Neural cell (in vitro differentiated cells): ENCODE measurements around the gene ENO2. TPM values are rescaled to one million over a fixed set of nuclear protein-coding genes. Genes with fewer than 3 reads are reported as not detected.

Source experiments
- H2AFZ ChIP-seq: fragments of 200-600, 300-800 bp; sonication (generic), shearing (Covaris generic); 2 replicates; pipeline ENCODE4 v1.6.0; 2014; ENCODE audit warnings: low read depth, mild to moderate bottlenecking, antibody characterized with exemption, low read length, moderate library complexity
- H3F3A ChIP-seq: fragments of 200-600 bp; shearing (Covaris generic); 2 replicates; pipeline ENCODE4 v1.6.1; 2016; ENCODE audit warnings: mild to moderate bottlenecking, moderate library complexity, mixed read lengths, antibody characterized with exemption, low read length; ENCODE audit not compliant: insufficient read depth, poor library complexity, severe bottlenecking
- H3K27ac ChIP-seq: fragments of 200-600, 300-800 bp; sonication (generic), shearing (Covaris generic); 2 replicates; pipeline ENCODE4 v1.5.1; 2014; ENCODE audit warnings: mild to moderate bottlenecking, low read length, moderate library complexity
- H3K27me3 ChIP-seq: fragments of 300-800, 200-600 bp; sonication (generic), shearing (Covaris generic); 2 replicates; pipeline ENCODE4 v1.6.0; 2014; ENCODE audit warnings: mild to moderate bottlenecking, low read depth, low read length, moderate library complexity; ENCODE audit not compliant: insufficient read depth
- H3K36me3 ChIP-seq: fragments of 300-800, 200-600 bp; sonication (generic), shearing (Covaris generic); 2 replicates; pipeline ENCODE4 v1.5.1; 2014; ENCODE audit warnings: mild to moderate bottlenecking, antibody characterized with exemption, low read length, moderate library complexity; ENCODE audit not compliant: insufficient read depth
- H3K4me2 ChIP-seq: fragments of 300-800, 200-600 bp; sonication (generic), shearing (Covaris generic); 2 replicates; pipeline ENCODE4 v1.6.0; 2014; ENCODE audit warnings: mild to moderate bottlenecking, low read length
- H3K4me3 ChIP-seq: fragments of 300-800, 200-600 bp; sonication (generic), shearing (Covaris generic); 2 replicates; pipeline ENCODE4 v1.5.1; 2014; ENCODE audit warnings: mild to moderate bottlenecking, low read length, moderate library complexity
- H3K79me2 ChIP-seq: fragments of 200-600 bp; shearing (Covaris generic); replicated peaks from 2 replicates; pipeline ENCODE4 v1.6.0; 2014; ENCODE audit warnings: mild to moderate bottlenecking, low read length, moderate library complexity; ENCODE audit not compliant: insufficient read depth
- H3K9ac ChIP-seq: fragments of 300-800, 200-600 bp; sonication (generic), shearing (Covaris generic); 2 replicates; pipeline ENCODE4 v1.6.1; 2016; ENCODE audit warnings: mild to moderate bottlenecking, low read length, mixed read lengths
- H3K9me2 ChIP-seq: fragments of 200-600 bp; shearing (Covaris generic); 2 replicates; pipeline ENCODE4 v1.6.1; 2016; ENCODE audit warnings: mild to moderate bottlenecking, low read length, mixed read lengths; ENCODE audit not compliant: insufficient read depth
- H3K9me3 ChIP-seq: fragments of 200-600, 300-800 bp; sonication (generic), shearing (Covaris generic); 2 replicates; pipeline ENCODE4 v1.6.1; 2016; ENCODE audit warnings: mild to moderate bottlenecking, mixed run types, low read length, moderate library complexity, mixed read lengths
- H4K20me1 ChIP-seq: fragments of 200-600 bp; shearing (Covaris generic); 2 replicates; pipeline ENCODE4 v1.6.1; 2016; ENCODE audit warnings: mild to moderate bottlenecking, mixed run types; ENCODE audit not compliant: insufficient read depth
- CTCF ChIP-seq: fragments of 450-650 bp; IDR thresholded peaks from 2 replicates; pipeline ENCODE4 v1.5.1; 2014; ENCODE audit warnings: antibody characterized with exemption, mild to moderate bottlenecking, moderate library complexity; ENCODE audit not compliant: poor library complexity, severe bottlenecking
- EP300 ChIP-seq: fragments of 450-650 bp; conservative IDR thresholded peaks from 2 replicates; pipeline ENCODE4 v1.6.1; 2014; ENCODE audit warnings: antibody characterized with exemption, mild to moderate bottlenecking, moderate library complexity; ENCODE audit not compliant: poor library complexity, severe bottlenecking
- EZH2 ChIP-seq: fragments of 200-600, 300-800 bp; shearing (Covaris generic), sonication (generic); IDR thresholded peaks from 2 replicates; pipeline ENCODE4 v1.6.1; 2014; ENCODE audit warnings: antibody characterized with exemption, low read length, borderline replicate concordance, mild to moderate bottlenecking; ENCODE audit not compliant: insufficient read depth, poor library complexity, severe bottlenecking
- MXI1 ChIP-seq: fragments of 450-650 bp; conservative IDR thresholded peaks from 2 replicates; pipeline ENCODE4 v1.6.1; 2014; ENCODE audit warnings: antibody characterized with exemption, mild to moderate bottlenecking; ENCODE audit not compliant: poor library complexity, severe bottlenecking
- POLR2AphosphoS5 ChIP-seq: IDR thresholded peaks from 2 replicates; pipeline ENCODE4 v1.6.1; 2012
- RAD21 ChIP-seq: fragments of 450-650 bp; conservative IDR thresholded peaks from 2 replicates; pipeline ENCODE4 v1.6.1; 2014; ENCODE audit warnings: antibody characterized with exemption, mild to moderate bottlenecking, moderate library complexity
- REST ChIP-seq: IDR thresholded peaks from 2 replicates; pipeline ENCODE4 v1.6.1; 2012; ENCODE audit warnings: borderline replicate concordance
- SMC3 ChIP-seq: fragments of 450-650 bp; conservative IDR thresholded peaks from 2 replicates; pipeline ENCODE4 v1.6.1; 2014; ENCODE audit warnings: antibody characterized with exemption, mild to moderate bottlenecking, moderate library complexity; ENCODE audit not compliant: poor library complexity
- TAF1 ChIP-seq: IDR thresholded peaks from 2 replicates; pipeline ENCODE4 v1.6.1; 2012; ENCODE audit warnings: low read depth
- polyA plus RNA-seq: library from polyadenylated mRNA; depleted of rRNA; stranded (reverse); fragments of >200 nt; gene quantifications from 2 replicates; pipeline ENCODE4 v1.2.3, GENCODE V29; 2014

The ENO2 gene
- polyA plus RNA-seq, 1 donor from 2014 or later, result 193 TPM

GRCh38 chr12:6955108-6956020 lies 41.0 kb downstream of the ENO2 start:
- H3K9me3 ChIP-seq, result no peaks in the 10 kb centered on the region
- no peaks in the 10 kb centered on the region for H3K9me2 ChIP-seq
- TF ChIP-seq EZH2 (no peak), MXI1 (no peak), RAD21 (no peak), TAF1 (no peak), CTCF (no peak), SMC3 (no peak), POLR2AphosphoS5 (no peak), REST (no peak), EP300 (no peak)
- H3K4me2 ChIP-seq, result no peak overlapping the region
- H3K9ac ChIP-seq, result no peak overlapping the region
- no peaks in the 10 kb centered on the region for H3K36me3 ChIP-seq
- no peak overlapping the region for H2AFZ ChIP-seq
- no peaks in the 10 kb centered on the region for H3F3A ChIP-seq
- H3K27me3 ChIP-seq, result no peaks in the 10 kb centered on the region
- no peak overlapping the region for H3K4me3 ChIP-seq
- H3K79me2 ChIP-seq, result no peaks in the 10 kb centered on the region
- H4K20me1 ChIP-seq, result no peaks in the 10 kb centered on the region
- no peak overlapping the region for H3K27ac ChIP-seq

- Histone ChIP-seq H4K20me1 (no peaks in the 10 kb centered on the region), H3K9me2 (no peaks in the 10 kb centered on the region), H3K27me3 (no peaks in the 10 kb centered on the region), H3K36me3 (no peaks in the 10 kb centered on the region), H3K4me2 (no peak overlapping the region), H3K9me3 (no peaks in the 10 kb centered on the region), H3F3A (no peaks in the 10 kb centered on the region), H3K4me3 (no peak overlapping the region), H3K79me2 (no peaks in the 10 kb centered on the region), H2AFZ (no peak overlapping the region), H3K27ac (no peak overlapping the region), H3K9ac (no peak overlapping the region)
- TF ChIP-seq SMC3 (no peak), TAF1 (no peak), EZH2 (no peak), MXI1 (no peak), CTCF (no peak), EP300 (no peak)
These were observed 41.8 kb downstream of the ENO2 start for GRCh38 chr12:6956021-6956727.
